GM21723 (cell line): ENCODE results near the gene MTHFD1L.
"Not testable (repeated sequence)": the region's sequence is repeated elsewhere in the genome, so short reads cannot be mapped to it uniquely, and the experiment has no call there.

Experiments used
- ATAC-seq: cut with Tn5 transposase; IDR thresholded peaks from one replicate; pipeline ENCODE4 v1.9.1; 2021; ENCODE audit warnings: mild to moderate bottlenecking, moderate library complexity; ENCODE audit not compliant: unreplicated experiment

MTHFD1L gene

DNA sequence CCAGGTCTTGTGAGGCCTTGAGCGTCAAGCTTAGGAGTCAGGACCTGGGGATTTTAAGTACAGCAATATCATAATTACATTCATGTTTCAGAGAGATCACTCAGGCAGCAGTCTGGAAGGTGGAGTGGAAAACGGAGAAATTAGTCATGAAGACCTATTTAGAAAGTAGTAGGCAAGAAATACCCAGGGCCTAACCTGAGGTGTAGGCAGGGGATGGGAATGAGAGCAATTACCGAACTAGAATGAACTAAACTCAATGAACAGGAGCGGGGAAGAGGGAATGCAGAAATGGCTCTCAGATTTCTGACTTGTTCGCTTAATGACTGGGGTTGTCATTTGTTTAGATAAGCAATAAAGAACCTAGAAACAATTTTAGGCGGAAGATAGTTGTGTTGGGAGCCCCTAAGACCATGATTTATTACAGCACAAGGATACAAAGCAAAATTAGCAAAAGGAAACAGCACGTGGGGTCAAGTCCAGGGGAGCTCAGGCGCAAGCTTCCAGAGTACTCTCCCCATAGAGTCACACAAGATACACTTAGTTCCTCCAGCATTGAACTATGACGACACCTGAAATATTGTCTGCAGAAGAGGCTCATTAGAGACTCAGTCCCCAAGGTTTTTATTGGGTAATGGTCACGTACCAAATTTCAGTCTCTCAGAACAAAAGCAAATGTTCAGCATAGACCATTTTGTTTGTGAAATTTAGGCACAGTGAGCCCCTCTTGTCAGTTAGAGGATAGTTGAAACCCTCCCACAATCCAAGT lies 195.4 kb downstream of the MTHFD1L start:
- ATAC-seq = no peak

DNA sequence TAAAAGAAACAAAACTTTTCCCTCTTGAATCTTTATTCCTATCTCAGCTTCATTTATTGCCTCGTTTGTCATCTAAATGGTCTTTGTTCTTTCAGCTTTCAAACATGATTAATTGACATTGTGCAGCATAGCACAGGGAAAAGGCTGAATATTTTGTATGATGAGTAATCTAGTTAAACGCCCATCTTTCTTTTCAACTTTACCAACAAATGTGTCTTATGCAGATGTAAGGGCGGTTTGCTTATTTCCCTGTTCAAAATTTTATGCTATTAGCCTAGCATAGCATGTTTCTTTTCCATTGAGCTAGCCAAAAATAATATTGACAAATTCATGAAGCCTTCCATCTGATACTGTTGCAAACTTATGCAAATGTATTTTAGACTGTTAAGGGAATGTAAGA lies 197.8 kb downstream of the MTHFD1L start:
- no peak for ATAC-seq

DNA sequence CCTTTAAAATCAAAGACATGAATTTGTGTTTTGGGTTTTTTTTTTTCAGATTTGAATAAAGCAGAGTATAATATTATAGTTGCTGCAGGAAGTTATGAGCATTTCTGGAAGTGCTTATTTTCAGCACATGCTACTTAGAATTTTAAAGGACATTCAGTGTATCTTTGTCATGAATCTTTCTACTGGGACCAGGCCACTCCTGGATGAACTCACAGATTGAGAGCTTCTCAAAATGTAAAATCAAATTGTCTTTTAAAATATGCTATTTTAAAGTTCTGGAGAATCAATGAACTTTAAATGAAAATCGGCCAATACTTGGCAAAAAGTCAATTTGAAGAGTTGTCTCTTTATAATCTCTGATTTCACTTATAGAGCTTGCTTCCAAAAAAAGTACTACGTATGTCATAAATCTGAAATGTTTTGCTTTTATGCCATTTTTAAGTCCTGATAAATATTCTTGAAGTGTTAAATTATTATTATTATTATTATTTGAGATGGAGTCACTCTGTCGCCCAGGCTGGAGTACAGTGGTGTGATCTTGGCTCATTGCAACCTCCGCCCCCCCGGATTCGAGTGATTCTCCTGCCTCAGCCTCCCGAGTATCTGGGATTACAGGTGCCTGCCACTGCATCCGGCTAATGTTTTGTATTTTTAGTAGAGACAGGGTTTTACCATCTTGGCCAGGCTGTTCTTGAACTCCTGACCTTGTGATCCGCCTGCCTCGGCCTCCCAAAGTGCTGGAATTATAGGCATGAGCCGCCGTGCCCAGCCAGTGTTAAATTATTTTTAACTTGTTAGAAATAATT lies 198.5 kb downstream of the MTHFD1L start:
- ATAC-seq = no peak

GRCh38 chr6:151065027-151065815 lies 199.7 kb downstream of the MTHFD1L start:
- no peak for ATAC-seq

GRCh38 chr6:151067684-151068596 lies 202.4 kb downstream of the MTHFD1L start:
- ATAC-seq = no peak

DNA sequence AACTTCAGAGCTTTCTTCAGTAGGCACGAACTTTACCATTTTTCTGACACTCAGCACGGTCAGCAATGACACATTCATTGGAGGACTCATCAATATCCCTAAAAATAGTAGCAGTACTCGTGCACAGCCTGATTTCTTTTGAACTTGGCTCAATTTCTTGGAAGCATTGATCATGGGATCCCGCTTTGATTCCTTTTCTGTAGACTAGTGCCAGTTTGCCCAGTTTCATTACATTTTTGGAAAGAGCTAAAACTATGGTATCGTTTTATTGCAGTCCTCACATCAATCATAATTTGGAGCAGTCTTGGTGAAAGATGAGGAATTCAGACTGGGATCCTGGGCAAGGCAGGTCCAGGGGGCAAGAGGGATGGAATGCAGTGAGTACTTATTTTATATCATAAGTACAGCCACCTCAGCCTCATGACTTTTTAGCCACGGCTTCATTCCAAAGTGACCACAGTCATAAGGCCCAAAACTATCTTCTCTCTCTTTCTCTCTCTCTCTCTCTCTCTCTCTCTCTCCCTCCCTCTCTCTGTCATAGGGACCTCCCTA lies 203.3 kb downstream of the MTHFD1L start:
- no peak for ATAC-seq

DNA sequence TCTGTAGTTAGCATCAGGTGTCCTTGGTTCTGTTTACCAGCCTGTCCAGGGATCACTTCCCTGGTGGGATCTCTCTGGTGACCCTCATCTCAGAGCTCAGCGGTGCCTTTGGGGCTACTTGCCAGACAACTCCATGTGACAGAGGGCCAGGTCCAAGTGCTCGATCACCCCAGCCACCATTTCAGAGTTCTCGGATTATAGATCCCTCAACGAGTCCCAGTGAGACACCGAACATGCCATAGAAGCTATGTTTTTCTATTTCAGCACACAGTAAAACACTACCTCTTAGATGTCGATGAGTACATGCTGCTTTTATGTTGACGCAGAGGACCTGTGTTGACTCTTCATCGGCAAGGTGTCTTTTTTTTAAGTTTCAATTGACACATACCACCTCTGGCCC lies 204.1 kb downstream of the MTHFD1L start:
- ATAC-seq = no peak

DNA sequence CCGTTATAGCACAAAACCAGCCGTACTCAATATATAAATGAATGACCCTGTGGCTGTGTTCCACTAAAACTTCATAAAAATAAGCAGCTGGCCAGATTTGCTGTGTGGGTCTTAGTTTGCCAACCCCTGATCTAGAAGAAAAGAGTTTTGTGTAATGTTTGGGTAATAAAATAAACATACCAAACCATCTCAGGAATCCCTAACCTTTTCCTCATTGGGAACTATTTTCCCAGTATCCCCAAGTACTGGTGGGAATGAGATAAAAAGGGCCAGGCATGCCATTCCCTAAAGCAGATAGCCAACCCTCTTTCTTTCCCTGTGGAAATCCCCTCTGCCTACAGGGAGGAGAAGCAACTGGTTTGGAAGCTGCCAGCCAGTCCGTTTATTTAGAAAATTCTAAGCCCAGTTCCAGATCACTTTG lies 205.1 kb downstream of the MTHFD1L start:
- ATAC-seq = no peak

DNA sequence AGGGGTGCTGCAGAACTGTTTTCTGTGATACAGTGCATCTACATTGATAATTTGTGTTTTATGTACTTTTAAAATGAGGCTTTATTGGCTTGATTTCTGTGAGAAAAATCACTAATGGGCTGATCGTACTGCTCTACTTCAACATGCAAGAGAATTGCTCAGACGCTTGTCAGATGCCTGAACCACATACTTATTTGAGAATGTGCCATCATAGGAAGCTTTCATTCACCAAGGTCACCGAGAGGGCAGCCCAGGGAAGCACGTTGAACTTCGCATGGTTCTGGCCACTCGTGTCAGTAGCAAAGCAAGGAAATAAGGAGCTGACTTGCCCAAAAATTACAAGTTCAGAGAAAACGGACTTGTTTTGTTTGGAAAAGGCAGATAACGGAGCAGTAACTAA lies 205.8 kb downstream of the MTHFD1L start:
- no peak for ATAC-seq

- ATAC-seq = no peak
Measured at GRCh38 chr6:151073146-151073545, 207.6 kb downstream of the MTHFD1L start.

- ATAC-seq = no peak
Measured at GRCh38 chr6:151073701-151074100, 208.2 kb downstream of the MTHFD1L start.

DNA sequence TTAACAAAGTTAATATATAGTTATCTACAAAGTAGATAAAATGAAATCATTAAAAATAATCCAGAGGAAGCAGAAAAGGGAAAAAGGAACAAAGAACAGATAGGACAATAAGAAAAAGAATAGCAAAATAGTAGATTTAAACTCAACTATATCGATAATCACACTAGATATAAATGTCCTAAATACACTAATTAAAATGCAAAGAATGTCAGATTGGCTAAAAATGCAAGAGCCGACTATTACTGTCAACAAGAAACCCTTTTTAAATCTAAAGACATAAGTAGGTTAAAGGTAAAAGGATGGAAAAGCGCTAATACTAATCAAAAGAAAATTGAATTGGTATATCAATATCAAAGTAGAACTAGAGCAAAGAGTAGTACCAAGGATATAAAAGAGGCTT lies 209.5 kb downstream of the MTHFD1L start:
- ATAC-seq = no peak

GRCh38 chr6:151075527-151075926 lies 210.0 kb downstream of the MTHFD1L start:
- ATAC-seq = no peak

- ATAC-seq = no peak
Measured at GRCh38 chr6:151075930-151076555, 210.5 kb downstream of the MTHFD1L start.

GRCh38 chr6:151078655-151079054 lies 213.2 kb downstream of the MTHFD1L start:
- no peak for ATAC-seq

- no peak for ATAC-seq
Measured at GRCh38 chr6:151081656-151082055, 216.2 kb downstream of the MTHFD1L start.

DNA sequence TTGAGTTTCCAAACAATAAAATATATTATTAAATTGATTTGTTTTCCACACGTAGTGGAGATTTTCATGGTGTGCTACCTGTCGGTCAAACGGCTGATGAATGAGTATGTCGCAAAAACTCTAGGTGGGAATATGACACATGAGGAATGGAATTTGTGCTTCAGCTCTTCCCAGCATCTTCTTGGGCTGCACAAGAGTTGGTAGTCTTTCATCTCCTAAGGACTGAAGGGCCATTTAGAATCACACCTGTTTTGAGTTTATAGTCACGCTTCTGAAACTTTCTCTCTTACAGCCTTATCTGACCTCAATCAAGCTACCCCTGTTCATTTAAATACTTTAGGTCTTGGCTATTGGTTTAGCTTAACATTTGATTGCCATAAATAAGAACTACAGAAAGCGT lies 216.6 kb downstream of the MTHFD1L start:
- no peak for ATAC-seq

DNA sequence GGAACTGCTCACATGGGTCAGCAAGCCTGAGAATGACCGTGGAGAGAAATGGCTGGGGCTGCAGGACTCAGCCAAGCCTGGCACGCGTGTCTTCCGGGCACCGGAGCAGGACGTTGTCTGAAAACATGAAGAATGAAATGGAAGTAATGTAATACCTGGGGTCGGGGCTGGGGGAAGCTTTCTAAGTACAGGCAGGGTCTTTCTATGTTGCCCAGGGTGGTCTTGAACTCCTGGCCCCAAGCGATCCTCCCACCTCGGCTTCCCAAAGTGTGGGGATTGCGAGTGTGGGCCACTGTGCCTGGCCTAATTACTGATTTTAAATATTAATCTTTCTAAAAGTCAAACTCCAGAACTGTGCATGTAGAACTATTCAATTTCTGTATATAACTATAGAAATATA lies 218.8 kb downstream of the MTHFD1L start:
- no peak for ATAC-seq

- ATAC-seq = not testable (repeated sequence)
Measured at GRCh38 chr6:151087055-151087454, 221.6 kb downstream of the MTHFD1L start.
